NCI-H82 treated with DMSO at 0.1 percent for 48 hours (cell line): ENCODE measurements around the gene IHH.

Experiments used
- DNase-seq: peaks from one replicate; lab custom pipeline; 2025; ENCODE audit not compliant: unreplicated experiment; lab: John Stamatoyannopoulos, UW

Gene IHH

DNA sequence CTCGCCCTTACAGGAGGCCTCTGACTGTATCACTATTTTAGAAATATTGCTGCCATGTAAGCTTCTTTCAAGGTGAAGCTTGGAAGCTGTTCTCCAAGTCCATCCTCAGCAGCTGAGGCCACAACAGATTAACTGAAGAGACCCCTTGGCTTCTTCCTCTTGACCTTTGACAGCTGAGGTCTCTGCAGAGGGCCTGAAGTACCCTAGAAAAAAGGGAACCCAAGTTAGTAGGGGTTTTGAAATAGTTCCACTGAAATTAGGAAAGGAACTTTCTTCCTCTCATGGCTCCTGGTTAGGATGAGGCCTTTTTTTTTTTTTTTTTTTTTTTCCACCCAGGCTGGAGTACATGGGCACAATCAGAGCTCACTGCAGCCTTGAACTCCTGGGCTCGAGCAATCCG is 15.5 kb upstream of the IHH start:
- DNase-seq, result no peak

DNA sequence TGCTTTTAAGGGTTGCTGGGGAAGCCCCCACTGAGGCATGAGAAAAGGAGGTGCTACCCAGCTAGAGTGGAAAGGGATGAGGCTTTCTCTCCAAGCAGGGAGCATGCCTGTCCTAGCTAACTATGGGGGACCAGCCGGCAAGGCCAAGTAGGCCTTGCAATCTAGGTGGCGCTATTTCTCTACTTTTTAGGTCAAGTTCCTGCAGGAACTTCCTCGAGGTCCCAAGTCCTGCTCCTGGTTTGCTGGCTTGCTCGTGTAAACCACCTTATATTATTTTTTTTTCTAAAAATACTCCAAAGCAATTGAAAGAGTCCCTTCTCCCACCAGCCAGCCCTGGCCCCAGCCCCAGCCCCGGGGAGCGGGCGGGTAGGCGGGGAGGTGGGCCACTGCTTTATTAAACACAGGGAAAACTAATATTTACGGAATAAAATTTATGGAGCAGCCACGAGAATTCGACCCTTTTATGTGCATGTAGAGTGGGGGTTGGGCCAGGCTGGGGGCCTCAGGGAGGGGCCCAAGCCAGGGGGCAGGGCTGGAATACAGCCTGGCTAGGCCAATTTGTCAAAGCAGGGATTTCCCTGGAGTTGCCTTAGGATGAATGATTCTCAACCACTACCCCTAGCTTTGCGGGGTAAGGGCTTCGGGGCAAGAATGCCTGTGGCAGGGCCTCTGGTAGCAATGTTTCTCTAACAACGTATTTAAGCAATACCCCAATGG is 12.8 kb upstream of the IHH start:
- DNase-seq, result peak; percentile 70

DNA sequence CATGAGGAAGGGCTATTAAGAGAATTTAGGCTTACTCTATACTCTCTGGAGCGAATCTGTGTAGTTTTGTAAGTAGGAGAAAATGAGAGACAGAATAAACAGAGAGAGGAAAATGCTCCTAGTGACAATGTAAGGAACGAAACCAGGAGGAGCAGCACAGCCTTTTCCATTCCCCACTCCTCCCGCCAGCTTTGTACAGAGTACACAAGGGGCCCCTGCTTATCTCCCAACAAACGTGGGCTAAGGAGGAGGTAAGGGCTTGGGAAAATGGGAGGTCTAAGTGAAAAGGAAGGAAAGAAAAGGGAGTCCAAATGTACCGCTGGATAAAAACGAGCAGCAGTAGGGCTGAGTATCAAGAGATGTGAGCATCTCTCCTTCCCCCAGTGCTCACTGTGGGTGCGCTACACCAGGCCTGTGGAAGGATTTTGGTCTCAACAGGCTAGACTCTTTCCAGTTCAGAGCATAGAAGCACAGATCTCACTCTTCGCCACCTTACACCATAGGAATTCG is 12.1 kb upstream of the IHH start:
- no peak for DNase-seq

DNA sequence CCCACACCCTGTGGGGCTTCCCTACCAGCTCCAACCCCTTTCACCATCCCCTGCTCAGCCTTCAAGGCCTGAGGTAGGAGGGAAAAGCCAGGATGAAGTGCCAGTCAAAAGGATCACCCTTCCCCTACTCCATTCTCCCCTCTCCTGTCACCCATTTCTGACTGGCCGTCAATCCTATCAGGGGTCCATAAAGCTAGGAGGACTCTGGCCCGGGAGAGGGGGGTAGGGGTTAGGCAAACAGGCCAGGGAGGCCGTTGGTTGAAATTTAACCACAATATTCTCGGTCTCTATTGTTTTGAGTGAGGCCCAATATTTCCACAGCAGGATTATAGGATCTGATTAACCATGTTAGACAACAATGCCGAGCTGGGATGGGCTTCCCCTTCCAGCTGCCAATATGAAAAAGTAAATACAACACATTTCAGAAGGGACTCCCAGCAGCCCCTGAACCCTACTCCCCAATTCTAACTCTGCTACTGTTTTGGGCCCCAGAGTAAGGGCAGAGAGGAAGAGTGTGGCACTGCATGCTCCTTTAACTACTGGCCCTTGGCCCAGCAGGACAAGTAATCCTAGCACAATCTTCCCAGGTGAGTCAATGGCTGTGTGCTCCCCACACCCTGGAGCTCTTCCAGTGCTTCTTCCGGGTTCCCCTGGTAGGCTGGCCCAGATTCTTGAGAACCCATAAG is 10.6 kb upstream of the IHH start:
- DNase-seq, result no peak

DNA sequence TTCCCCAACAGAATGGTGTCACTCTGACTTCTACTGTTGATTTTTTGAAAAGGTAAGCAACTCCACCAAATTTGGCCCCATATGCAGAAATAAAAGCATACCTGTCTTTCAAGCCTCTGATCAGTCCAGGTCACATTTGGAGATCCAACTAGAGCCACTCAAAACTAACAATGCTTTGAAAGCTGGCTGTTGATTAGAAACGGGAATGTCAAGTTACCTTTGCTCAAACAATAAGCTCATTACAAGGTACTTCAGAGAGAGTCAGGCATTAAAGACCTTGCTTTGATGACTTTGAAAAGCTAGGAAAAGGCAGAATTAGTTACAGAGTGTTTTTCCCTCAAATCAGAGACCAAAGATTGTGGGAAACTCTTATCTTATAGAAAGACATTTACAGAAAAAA is 4.8 kb upstream of the IHH start:
- DNase-seq, result no peak

DNA sequence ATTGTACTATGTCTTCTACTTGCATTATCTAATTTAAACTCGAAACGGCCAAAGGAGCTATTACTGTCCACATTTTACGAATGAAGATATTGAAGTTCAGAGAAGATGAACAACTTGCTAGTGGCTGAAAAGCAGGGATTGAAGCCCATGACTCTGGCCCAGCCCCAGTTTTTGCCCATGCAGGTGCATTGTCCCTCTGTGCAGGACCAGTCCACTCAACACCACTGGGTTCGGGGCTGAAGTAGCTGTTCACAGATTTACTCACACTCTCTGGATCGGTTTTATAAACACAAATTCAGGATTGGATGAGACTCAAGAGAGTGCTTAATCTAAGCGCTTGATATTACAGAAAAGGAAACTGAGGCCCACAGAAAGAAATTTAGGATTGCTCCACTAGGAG is 1.4 kb upstream of the IHH start:
- DNase-seq, result no peak

DNA sequence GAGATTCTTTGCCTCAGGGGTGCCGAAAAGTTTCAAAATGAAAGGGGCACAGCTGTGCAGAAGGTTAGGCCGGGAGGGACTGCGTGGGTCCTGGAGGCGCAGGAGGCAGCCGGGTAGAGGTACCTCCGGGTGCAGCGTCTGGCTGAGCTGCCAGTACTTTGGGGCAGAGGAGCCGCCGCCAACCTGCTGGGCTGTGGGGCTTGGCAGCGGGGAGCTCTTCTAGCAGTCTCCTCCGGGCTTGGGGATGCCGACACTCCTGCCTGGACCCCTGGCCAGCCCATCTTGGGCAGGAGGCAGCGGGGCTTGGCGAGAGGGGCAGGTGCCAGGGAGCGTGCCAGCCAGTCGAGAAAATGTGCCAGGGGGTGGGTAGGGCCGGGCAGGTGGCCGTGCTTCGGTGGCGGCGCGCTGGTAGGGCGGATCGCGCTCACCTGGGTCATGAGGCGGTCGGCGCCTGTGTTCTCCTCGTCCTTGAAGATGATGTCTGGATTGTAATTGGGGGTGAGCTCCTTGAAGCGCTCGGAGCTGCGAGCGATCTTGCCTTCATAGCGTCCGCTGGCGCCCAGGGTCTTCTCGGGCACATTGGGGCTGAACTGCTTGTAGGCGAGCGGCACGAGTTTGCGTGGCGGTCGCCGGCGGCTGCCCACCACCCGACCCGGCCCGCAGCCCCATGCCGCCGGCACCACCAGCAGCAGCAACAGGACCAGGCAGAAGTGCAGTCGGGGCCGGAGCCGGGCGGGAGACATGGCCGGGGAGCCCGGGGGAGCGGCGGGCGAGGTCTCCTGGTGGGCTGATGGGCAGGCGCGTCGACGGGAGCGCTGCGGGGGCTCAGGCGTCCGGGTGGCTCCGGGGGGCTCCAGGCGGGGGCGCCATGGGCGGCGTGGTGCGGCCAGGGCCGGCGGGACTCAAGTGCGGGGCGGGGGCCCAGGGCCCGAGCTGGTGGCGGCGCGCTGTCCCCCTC is 717 bp downstream of the IHH start:
- DNase-seq, result no peak

DNA sequence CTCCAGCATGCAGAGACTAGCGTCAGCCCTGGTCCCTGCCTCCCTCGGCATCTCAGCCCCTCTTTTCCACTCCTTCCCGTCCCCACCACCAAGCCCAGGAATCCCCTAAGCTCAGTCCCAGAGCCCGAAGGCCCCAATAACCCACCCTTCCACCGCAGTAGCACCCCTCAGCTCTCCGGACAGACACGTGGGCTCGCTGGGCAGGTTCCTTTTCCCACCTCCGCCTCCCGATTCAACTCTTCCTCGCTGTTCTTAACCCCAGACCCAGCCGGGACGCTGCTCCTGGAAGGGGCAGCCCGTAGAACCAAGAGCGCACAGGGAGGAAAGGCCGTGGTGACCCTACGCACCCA is 1.4 kb downstream of the IHH start:
- DNase-seq, result no peak

DNA sequence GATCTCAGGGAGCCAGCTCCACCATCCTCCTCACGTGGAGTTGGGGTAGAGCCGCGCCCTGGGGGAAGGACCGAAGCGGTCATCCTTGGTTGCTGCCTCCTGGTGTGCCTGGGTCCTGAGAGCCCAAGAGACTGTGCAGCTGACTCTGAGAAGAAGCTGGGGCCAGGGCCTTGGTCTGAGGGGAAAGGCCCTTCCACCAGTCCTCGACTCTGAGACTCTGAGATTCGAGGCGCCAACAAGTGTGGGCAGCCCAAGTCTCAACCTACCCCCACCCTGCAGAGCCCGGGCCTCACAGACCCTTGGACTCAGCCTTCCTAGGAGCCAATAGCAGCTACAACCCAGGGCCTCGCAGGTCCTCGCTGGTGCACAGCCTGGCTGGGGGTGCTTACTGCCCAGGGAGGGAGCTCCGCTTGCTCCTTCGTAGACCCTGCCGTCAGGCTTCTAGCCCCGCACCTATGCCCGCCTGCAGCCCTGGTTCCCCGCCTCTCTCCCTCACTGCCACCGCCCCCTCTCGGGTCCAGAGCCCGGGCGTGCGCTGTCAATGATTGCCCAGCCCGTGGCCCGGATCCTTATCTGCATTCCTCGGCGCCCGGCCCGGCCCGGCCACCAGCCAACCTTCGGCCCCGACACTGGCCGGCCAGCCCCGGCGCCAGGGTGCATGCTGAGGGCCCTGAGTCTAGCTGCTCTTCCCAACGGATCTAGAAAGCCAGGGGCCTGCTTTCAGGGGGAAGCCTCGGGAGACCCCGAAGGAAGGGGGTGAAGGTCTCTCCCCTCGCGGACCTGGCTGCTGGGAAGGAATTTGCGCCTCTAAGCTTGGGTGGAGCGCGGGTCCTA is 2.0 kb downstream of the IHH start:
- no peak for DNase-seq

DNA sequence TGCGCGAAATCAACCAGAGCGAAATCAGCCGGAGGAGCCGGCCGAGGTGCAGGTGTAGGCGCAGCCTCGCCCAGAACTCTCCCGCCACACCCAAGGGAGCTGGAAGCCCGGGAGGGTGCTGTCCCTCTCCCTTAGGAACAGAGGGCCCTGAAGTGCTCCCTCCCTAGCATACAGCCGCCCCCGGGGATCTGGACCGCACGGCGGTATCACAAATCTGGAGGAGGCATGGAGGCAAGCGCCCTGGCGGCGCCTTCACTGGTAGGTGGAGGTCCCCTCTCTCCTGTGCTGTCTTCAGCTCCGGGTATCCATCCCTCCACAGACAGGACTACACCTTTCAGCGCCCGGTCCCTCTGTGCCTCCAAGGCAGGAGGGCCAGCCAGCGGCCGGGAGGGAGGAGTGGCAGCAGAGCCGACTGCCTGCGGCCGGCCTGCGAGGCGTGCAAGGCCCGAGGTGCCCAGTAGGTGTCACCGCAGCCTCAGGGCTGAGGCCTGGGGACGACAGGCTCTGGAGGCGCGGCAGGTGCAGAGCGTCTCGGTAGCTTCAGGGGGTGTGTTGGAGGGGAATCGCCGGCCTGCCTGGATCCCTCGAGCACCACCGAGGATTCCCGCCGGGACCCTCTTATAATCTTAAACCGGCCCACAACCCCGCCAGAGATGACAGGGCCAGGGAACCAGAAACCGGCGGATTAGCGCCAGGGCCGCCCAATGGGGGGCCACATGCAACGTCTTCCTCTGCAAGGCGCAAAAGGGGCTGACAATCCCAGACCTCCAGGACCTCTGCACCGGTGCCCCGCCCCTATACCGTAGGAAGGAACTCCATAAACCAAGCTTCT is 2.8 kb downstream of the IHH start:
- DNase-seq, result peak; percentile 37

DNA sequence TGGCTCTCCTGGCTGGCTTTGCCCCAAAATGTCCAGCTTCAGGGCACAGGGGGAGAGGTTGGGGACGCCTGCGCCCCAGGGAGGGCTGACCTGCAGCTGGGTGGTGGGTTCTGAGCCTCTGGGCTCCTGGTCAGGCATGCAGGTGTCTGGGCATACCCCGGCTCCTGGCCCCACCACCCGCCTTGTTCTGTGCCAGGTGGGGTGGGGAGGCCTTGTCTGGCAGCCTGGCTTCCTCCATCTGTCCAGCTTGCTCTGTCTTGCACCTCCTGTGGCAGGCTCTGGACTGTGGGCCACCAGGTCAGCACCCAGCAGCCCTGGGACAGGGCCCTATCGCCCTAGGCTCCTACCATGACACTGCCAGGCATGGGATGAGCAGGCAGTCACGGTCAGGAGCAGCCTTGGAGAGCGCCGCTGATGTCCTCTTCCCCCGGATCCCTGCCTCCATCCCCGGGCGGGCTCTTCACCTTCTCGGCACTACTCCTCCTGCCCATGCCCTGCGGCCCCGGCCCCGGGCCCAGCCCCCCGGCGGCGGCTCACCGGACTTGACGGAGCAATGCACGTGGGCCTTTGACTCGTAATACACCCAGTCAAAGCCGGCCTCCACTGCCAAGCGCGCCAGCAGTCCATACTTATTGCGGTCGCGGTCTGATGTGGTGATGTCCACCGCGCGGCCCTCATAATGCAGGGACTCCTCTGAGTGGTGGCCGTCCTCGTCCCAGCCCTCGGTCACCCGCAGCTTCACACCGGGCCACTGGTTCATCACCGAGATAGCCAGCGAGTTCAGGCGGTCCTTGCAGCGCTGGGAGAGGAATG is 3.6 kb downstream of the IHH start:
- no peak for DNase-seq

DNA sequence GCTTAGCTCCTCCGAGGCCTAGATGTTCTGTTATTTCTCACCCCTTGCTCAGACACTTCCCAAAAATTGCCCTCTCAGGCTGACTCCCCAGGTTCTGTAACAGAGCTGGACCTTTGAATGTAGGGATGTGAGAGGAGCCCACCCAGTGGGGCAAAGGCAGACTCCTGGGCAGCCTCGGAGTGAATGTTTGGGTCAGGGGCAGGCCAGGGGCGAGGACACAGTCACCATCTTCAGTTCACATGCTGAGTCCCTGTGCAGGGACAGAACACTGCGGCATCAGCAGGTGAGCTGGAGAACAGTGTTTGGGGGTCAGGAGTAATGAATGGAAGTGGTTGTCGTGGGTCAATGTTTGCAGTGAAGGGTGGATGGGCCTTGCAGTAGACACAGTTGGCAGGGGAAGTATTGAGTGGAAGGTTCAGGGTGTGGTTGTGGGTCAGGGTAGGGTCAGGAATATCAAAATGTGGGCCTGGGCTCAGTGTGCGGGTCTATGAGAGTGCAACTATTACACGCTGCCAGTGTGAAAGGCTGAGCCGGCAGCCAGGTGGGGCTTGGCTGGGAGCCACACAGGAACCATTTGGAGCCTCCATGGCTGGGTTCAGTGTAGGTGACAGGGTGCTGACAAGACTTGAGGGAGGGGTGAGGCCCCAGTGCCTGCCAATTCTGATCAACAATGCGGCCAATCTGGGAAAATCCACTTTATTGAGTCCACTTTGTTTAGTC is 4.4 kb downstream of the IHH start:
- no peak for DNase-seq

DNA sequence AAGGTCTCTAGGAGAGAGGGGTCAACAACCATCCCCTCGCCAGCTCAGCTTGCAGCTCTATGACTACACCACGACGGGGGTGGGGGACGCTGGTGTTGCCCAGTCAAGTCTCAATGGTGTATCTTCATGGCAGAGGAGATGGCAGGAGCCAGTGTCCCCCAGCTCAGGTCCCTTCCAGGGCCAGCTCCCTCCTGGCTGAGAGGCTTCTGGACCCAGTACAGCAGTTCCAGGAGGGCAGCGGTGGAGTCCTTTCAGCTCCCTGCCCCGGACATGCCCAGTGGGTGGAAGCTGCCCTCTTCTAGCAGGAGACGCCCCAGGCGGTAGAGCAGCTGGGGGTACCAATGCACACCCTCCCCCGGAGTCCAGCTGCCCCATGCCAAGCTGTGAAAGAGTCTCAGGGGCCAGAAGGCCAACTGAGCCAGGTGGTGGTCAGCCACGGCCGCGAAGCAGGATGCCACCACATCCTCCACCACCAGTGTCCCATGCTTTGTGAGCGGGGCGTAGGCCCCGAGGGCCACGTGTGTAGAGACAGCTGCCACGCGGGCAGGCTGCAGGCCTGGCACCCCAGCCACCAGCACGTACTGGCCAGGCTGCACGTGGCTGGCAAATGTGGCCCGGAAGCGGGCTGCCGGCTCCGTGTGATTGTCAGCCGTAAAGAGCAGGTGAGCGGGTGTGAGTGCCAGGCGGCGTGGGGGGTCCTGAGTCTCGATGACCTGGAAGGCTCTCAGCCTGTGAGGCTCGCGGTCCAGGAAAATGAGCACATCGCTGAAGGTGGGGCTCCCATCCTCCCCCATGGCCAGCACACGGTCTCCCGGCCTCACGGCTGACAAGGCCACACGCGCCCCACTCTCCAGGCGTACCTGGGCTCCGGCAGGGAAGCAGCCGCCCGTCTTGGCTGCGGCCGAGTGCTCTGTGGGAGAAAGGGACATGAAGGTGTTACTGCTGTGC is 5.5 kb downstream of the IHH start:
- no peak for DNase-seq

DNA sequence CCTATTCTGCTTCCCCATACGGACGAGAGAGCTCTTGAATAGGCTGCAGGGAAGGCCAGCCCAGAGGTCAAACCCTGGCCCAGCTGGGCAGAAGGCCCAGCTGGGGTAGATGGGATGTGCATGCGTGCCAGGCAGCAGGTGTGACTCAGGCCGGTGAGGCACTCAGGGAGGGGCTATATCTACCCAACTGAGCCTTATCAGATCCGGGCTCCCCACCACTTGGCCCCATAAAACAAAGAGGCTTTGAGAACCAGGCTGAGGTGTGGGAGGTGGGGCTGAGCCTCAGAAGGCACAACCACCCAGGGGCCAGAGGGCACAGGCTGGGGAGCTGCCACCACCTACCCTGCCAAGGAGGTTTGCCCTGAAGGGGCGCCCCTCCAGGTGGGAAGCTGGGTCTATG is 11.4 kb downstream of the IHH start:
- DNase-seq, result no peak

DNA sequence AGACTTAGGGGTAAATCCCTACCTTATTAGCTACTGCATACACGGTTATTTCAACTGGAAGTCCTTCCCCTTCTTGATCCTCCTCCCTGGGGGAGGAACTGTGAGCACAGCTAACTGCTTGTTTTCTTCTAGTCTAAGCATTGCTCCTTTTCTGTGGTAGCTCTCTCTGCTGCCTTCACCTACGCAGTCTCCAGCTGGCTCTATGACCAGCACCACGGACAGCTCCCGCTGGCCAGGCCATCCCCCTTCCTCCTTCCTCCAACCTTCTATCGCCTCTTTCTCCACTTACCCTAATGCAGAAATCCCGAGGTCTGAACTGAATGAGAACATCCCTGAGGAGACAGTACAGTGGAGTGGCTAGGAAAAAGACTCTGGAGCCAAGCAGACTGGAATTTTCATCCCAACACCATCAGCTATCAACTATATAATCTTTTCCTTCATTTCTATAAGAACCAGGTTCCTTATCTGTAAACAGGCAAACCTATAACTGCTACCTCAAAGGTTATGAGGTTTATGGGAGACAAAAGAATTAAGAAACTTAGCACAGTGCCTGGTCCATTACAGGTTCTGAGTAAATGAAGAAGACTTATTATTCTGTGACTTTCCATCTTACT is 14.7 kb downstream of the IHH start:
- DNase-seq, result no peak

DNA sequence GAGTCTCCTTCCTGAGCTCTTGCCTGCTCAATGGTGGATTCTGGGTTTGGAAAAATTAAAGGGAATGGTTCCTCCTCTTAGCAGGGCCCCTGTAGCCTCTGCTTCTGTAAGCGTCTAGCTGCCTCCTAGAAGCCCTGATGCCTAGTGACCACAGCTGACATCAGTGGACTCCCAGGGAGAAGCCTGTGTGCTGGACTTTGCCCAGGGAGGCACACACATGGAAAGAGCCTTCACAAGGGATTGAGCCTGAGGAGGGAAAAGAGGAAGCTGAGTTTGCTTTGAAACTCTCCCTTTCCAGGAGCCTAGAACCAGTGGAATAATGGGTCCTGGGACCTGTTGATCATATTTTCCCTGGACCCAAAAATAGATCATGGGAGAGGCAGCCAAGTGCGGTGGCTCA is 18.0 kb downstream of the IHH start:
- DNase-seq, result no peak

DNA sequence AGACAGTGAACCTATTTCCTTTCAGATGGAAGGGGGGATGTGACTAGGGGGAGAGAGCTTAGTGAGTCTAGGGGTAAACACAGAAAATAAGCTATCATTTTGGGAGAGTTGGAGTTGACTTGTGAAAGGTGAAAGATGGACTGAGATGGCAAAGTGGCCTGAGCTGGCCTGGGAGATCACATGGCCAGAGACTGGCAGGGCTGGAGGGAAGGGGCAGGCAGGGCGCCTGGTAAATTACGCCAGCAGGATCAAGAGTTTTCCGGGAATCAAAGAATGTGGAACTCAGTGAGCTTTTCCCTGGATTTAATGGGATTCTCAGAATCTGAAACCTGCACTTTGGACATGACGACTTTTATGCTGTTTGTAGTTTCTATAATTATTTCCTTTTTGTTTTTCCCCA is 18.6 kb downstream of the IHH start:
- DNase-seq, result no peak
